T-cell (primary cell): ENCODE results near the gene HOXB2. TPM values are rescaled to one million over a fixed set of nuclear protein-coding genes. Genes with fewer than 3 reads are reported as not detected.

Source experiments
- ATAC-seq, 4 experiments: fragments of 200-7000 bp in 3 of 4; fragments of 150-1000 bp in 1 of 4; cut with Tn5 transposase; replicated peaks in 1 of 4; 1 replicate in 3 of 4; 2 replicates in 1 of 4; pipeline ENCODE4 v1.10.0; 2021; ENCODE audit warnings: moderate library complexity in 3 of 4, mild to moderate bottlenecking in 2 of 4, moderate number of reproducible peaks in 1 of 4
- CTCF ChIA-PET, 2 donors: fragments of 300-600 bp; sonication (Branson Sonifier 250); formaldehyde crosslinking; loops; one replicate each; lab custom pipeline; 2022; ENCODE audit warnings: antibody characterized with exemption in 2 of 2; lab: Charles Lee
- POLR2A ChIA-PET, 2 donors: fragments of 300-600 bp; sonication (Branson Sonifier 250); formaldehyde crosslinking; loops; one replicate each; lab custom pipeline; 2022; ENCODE audit warnings: antibody characterized with exemption in 2 of 2; lab: Charles Lee
- DNase-seq, 35 experiments: peaks; one replicate each; pipeline versions ENCODE4 v3.0.0 to v3.0.0-alpha.2; 2013 to 2023
- H3K27ac ChIP-seq: one replicate; pipeline ENCODE4 v1.5.1; 2013; ENCODE audit warnings: low read length
- H3K27me3 ChIP-seq, 2 experiments: replicated peaks in 1 of 2; 1 replicate in 1 of 2; 2 replicates in 1 of 2; pipeline versions ENCODE4 v1.6.1 to v1.7.0; 2013; ENCODE audit warnings: low read length in 1 of 2, mixed read lengths in 1 of 2; ENCODE audit not compliant: control insufficient read depth in 2 of 2, insufficient read depth in 2 of 2; ENCODE audit errors: extremely low read depth in 1 of 2
- H3K36me3 ChIP-seq, 2 donors: 1 replicate in 1 of 2; 2 replicates in 1 of 2; pipeline versions ENCODE4 v1.6.1 to v1.7.0; 2013; ENCODE audit warnings: low read length in 1 of 2; ENCODE audit not compliant: control insufficient read depth in 2 of 2, insufficient read depth in 1 of 2; ENCODE audit errors: extremely low read depth in 1 of 2
- H3K4me1 ChIP-seq, 2 experiments: 1 replicate in 1 of 2; 2 replicates in 1 of 2; pipeline versions ENCODE4 v1.6.1 to v1.7.0; 2013; ENCODE audit warnings: low read length in 2 of 2, mixed read lengths in 1 of 2; ENCODE audit not compliant: insufficient read depth in 2 of 2, control insufficient read depth in 1 of 2; ENCODE audit errors: extremely low read depth in 1 of 2
- H3K4me3 ChIP-seq, 2 donors: 1 replicate in 1 of 2; 2 replicates in 1 of 2; pipeline versions ENCODE4 v1.5.1 to v1.7.0; 2013; ENCODE audit warnings: mild to moderate bottlenecking in 2 of 2, low read length in 1 of 2, moderate library complexity in 1 of 2; ENCODE audit not compliant: control insufficient read depth in 1 of 2; ENCODE audit errors: extremely low read depth in 1 of 2
- H3K9me3 ChIP-seq: 2 replicates; pipeline ENCODE4 v1.7.0; 2013
- H3K27ac Mint-ChIP-seq, 2 donors: one replicate each; pipeline ENCODE4 v1.8.0; 2020 to 2021; ENCODE audit warnings: mild to moderate bottlenecking in 2 of 2, mixed read lengths in 2 of 2
- H3K27me3 Mint-ChIP-seq, 2 donors: one replicate each; pipeline ENCODE4 v1.8.0; 2021 to 2022; ENCODE audit warnings: mixed read lengths in 2 of 2
- H3K36me3 Mint-ChIP-seq: one replicate; pipeline ENCODE4 v1.8.0; 2021; ENCODE audit warnings: mixed read lengths
- H3K4me1 Mint-ChIP-seq, 3 donors: one replicate each; pipeline ENCODE4 v1.8.0; 2020 to 2022; ENCODE audit warnings: mixed read lengths in 3 of 3, mild to moderate bottlenecking in 1 of 3
- H3K4me3 Mint-ChIP-seq, 3 donors: one replicate each; pipeline ENCODE4 v1.8.0; 2020 to 2022; ENCODE audit warnings: mild to moderate bottlenecking in 3 of 3, mixed read lengths in 3 of 3, moderate library complexity in 3 of 3
- H3K9me3 Mint-ChIP-seq, 3 donors: one replicate each; pipeline ENCODE4 v1.8.0; 2020 to 2022; ENCODE audit warnings: mixed read lengths in 3 of 3
- WGBS: methylation state at CpG from one replicate; pipeline ENCODE4 v1.1.5; 2013; ENCODE audit warnings: missing lambda C conversion rate; ENCODE audit not compliant: insufficient coverage; 5-methylcytosine and 5-hydroxymethylcytosine counted together
- total RNA-seq, 35 experiments: library from RNA in 6 of 35; stranded (reverse) in 6 of 35; fragments of 120-200 nt in 1 of 35; gene quantifications; one replicate each; pipeline versions ENCODE4 v1.2.1 to v1.2.4 and lab custom pipeline; 2013 to 2026

HOXB2 gene
- total RNA-seq, 5 donors from 2014 or later (not counting 1 experiment from before 2014, with no cell fraction given), result 12.1 to 37.3 (median 25.6) TPM

GRCh38 chr17:48556576-48557401, 11.9 kb upstream of the HOXB2 start:
- H3K4me3 ChIP-seq, result no peak overlapping the region
- peaks cover 15 to 18% of the 10 kb centered on the region in 2 donors for H3K27me3 Mint-ChIP-seq
- H3K9me3 Mint-ChIP-seq, result no peaks in the 10 kb centered on the region
- H3K36me3 Mint-ChIP-seq, result peaks cover 5% of the 10 kb centered on the region
- no peaks in the 10 kb centered on the region for H3K9me3 ChIP-seq
- peaks cover 11 to 24% (median 17%) of the 10 kb centered on the region in 3 donors for H3K4me1 Mint-ChIP-seq
- no peaks in the 10 kb centered on the region for H3K36me3 ChIP-seq
- H3K4me1 ChIP-seq, result peaks cover 2 to 16% of the 10 kb centered on the region in 2 experiments
- POLR2A ChIA-PET, result interaction anchor here in 1 of 2 donors (0.5 to 0.7 kb wide), 2 partner anchors 102 to 1930 kb away, joined by 3 to 5 read pairs; no protein-coding TSS in a partner anchor
- CTCF ChIA-PET, result interaction anchor here (0.6 to 0.7 kb wide), 2 partner anchors 37 to 68 kb away, joined by 3 to 4 read pairs; partner anchors contain the start of gene HOXB5 (in 1 of the 2)
- H3K27ac Mint-ChIP-seq, result no peak overlapping the region
- whole genome bisulfite sequencing, result 92% methylated on average over 3 of the region's 7 CpGs
- peak overlapping the region in 2 of 3 donors; percentile 21 to 90 for H3K4me3 Mint-ChIP-seq
- peaks cover 0 to 37% of the 10 kb centered on the region in 2 experiments for H3K27me3 ChIP-seq
- no peak for ATAC-seq
- no peak overlapping the region for H3K27ac ChIP-seq
- no peak for DNase-seq

- Histone ChIP-seq H3K36me3 (no peaks in the 10 kb centered on the region), H3K9me3 (no peaks in the 10 kb centered on the region), H3K27me3 (peaks cover 0 to 35% of the 10 kb centered on the region in 2 experiments), H3K27ac (no peak overlapping the region), H3K4me3 (peak overlapping the region in 1 of 2 donors; percentile 62), H3K4me1 (peaks cover 0 to 11% of the 10 kb centered on the region in 2 experiments)
- ATAC-seq (no peak), DNase-seq (no peak)
- Mint-ChIP-seq H3K27me3 (peaks cover 15 to 18% of the 10 kb centered on the region in 2 donors), H3K36me3 (peaks cover 5% of the 10 kb centered on the region), H3K9me3 (no peaks in the 10 kb centered on the region), H3K27ac (no peak overlapping the region), H3K4me1 (peaks cover 9 to 21% (median 17%) of the 10 kb centered on the region in 3 donors), H3K4me3 (peak overlapping the region in 1 of 3 donors; percentile 90)
- ChIA-PET POLR2A (interaction anchor here in 1 of 2 donors (0.7 kb wide), 1 partner anchor 102 kb away, joined by 5 read pairs; no protein-coding TSS in a partner anchor), CTCF (interaction anchor here (0.6 to 0.9 kb wide), 4 partner anchors 32 to 194 kb away, joined by 3 to 5 read pairs (median 4); partner anchors contain the start of gene HOXB5 (in 1 of the 2))
- 89% methylated on average over 2 of the region's 5 CpGs for WGBS
These were observed 11.3 kb upstream of the HOXB2 start for GRCh38 chr17:48556229-48556575.

- Mint-ChIP-seq H3K4me1 (peaks cover 9 to 20% (median 17%) of the 10 kb centered on the region in 3 donors), H3K27ac (peak overlapping the region in 1 of 2 donors; percentile 71), H3K27me3 (peaks cover 15 to 18% of the 10 kb centered on the region in 2 donors), H3K4me3 (peak overlapping the region; percentile 80 to 90 (median 87)), H3K36me3 (peaks cover 5% of the 10 kb centered on the region), H3K9me3 (no peaks in the 10 kb centered on the region)
- H3K4me1 ChIP-seq, result peaks cover 0 to 9% of the 10 kb centered on the region in 2 experiments
- peaks cover 0 to 35% of the 10 kb centered on the region in 2 experiments for H3K27me3 ChIP-seq
- DNase-seq, result peak in 1 of 35 experiments; percentile 46
- no peak overlapping the region for H3K27ac ChIP-seq
- peak overlapping the region; percentile 21 to 62 for H3K4me3 ChIP-seq
- CTCF ChIA-PET, result interaction anchor here (0.6 to 0.9 kb wide), 4 partner anchors 33 to 193 kb away, joined by 3 to 7 read pairs (median 4); partner anchors contain the start of gene HOXB5 (in 1 of the 2)
- H3K36me3 ChIP-seq, result peaks cover 0 to 3% of the 10 kb centered on the region in 2 donors
- ATAC-seq, result peak; percentile 60 to 71 (median 65)
- no peaks in the 10 kb centered on the region for H3K9me3 ChIP-seq
- 11% methylated on average over 9 of the region's 36 CpGs for WGBS
- POLR2A ChIA-PET, result interaction anchor here (0.7 kb wide), 2 partner anchors 48 to 103 kb away, joined by 4 to 5 read pairs; no protein-coding TSS in a partner anchor
These were observed 10.6 kb upstream of the HOXB2 start for GRCh38 chr17:48555258-48556228.

GRCh38 chr17:48554412-48555257, 9.7 kb upstream of the HOXB2 start:
- Mint-ChIP-seq H3K27ac (peak overlapping the region in 1 of 2 donors; percentile 71), H3K36me3 (peaks cover 5% of the 10 kb centered on the region), H3K4me3 (peak overlapping the region in 2 of 3 donors; percentile 87 to 90), H3K9me3 (no peaks in the 10 kb centered on the region), H3K4me1 (peaks cover 9 to 20% (median 17%) of the 10 kb centered on the region in 3 donors), H3K27me3 (peaks cover 15 to 18% of the 10 kb centered on the region in 2 donors)
- peaks cover 0 to 9% of the 10 kb centered on the region in 2 experiments for H3K4me1 ChIP-seq
- no peaks in the 10 kb centered on the region for H3K9me3 ChIP-seq
- H3K4me3 ChIP-seq, result no peak overlapping the region
- ATAC-seq, result no peak
- peaks cover 0 to 34% of the 10 kb centered on the region in 2 experiments for H3K27me3 ChIP-seq
- POLR2A ChIA-PET, result interaction anchor here in 1 of 2 donors (0.6 kb wide), 1 partner anchor 20 kb away, joined by 6 read pairs; no protein-coding TSS in a partner anchor
- H3K36me3 ChIP-seq, result peaks cover 0 to 11% of the 10 kb centered on the region in 2 donors
- no peak for DNase-seq
- H3K27ac ChIP-seq, result no peak overlapping the region
- whole genome bisulfite sequencing, result 91% methylated on average over 28 of the region's 44 CpGs
- CTCF ChIA-PET, result no interaction called here

- Mint-ChIP-seq H3K27me3 (peaks cover 15% of the 10 kb centered on the region in 2 donors), H3K27ac (no peak overlapping the region), H3K4me3 (peak overlapping the region in 1 of 3 donors; percentile 90), H3K9me3 (no peaks in the 10 kb centered on the region), H3K36me3 (peaks cover 5% of the 10 kb centered on the region), H3K4me1 (peaks cover 9 to 22% (median 17%) of the 10 kb centered on the region in 3 donors)
- Histone ChIP-seq H3K27me3 (peaks cover 0 to 30% of the 10 kb centered on the region in 2 experiments), H3K27ac (no peak overlapping the region), H3K4me3 (no peak overlapping the region), H3K9me3 (no peaks in the 10 kb centered on the region), H3K4me1 (peaks cover 5 to 13% of the 10 kb centered on the region in 2 experiments), H3K36me3 (peaks cover 0 to 11% of the 10 kb centered on the region in 2 donors)
- ChIA-PET POLR2A (interaction anchor here in 1 of 2 donors (0.7 kb wide), 1 partner anchor 13 kb away, joined by 3 read pairs; no protein-coding TSS in a partner anchor), CTCF (no interaction called here)
- 100% methylated on average over 1 of the region's 1 CpG for WGBS
- no peak for ATAC-seq
- DNase-seq, result no peak
These were observed 8.9 kb upstream of the HOXB2 start for GRCh38 chr17:48553826-48554225.
